ENCODE measurements around the gene ETV7.

The ETV7 gene

GRCh38 chr6:36386495-36387439 is 702 bp downstream of the ETV7 start:
- no peak for TF ChIP-seq CTCF (IDR thresholded peaks at IDR 0.05; ENCODE audit: control insufficient read depth, extremely low read depth, insufficient read depth)
- DNase-seq (ENCODE audit: low read depth): no peak
- peak overlapping the region; percentile 44 for H3K4me3 ChIP-seq (ENCODE audit: low read depth, low read length)

- TF ChIP-seq CTCF (IDR thresholded peaks at IDR 0.05; ENCODE audit: control insufficient read depth, extremely low read depth, insufficient read depth): no peak
- no peak overlapping the region for H3K4me3 ChIP-seq (ENCODE audit: low read depth, low read length)
- no peak for DNase-seq (ENCODE audit: low read depth)
Observed at GRCh38 chr6:36384095-36384494, 3.4 kb downstream of the ETV7 start.

- no peak for TF ChIP-seq CTCF (IDR thresholded peaks at IDR 0.05; ENCODE audit: control insufficient read depth, extremely low read depth, insufficient read depth)
- peak; percentile 14 for DNase-seq (ENCODE audit: low read depth)
- H3K4me3 ChIP-seq (ENCODE audit: low read depth, low read length): no peak overlapping the region
Observed at GRCh38 chr6:36383606-36384005, 3.9 kb downstream of the ETV7 start.

GRCh38 chr6:36382976-36383375 is 4.5 kb downstream of the ETV7 start:
- DNase-seq (ENCODE audit: low read depth): no peak
- TF ChIP-seq CTCF (IDR thresholded peaks at IDR 0.05; ENCODE audit: control insufficient read depth, extremely low read depth, insufficient read depth): no peak
- H3K4me3 ChIP-seq (ENCODE audit: low read depth, low read length): no peak overlapping the region

- no peak for TF ChIP-seq CTCF (IDR thresholded peaks at IDR 0.05; ENCODE audit: control insufficient read depth, extremely low read depth, insufficient read depth)
- DNase-seq (ENCODE audit: low read depth): no peak
- no peak overlapping the region for H3K4me3 ChIP-seq (ENCODE audit: low read depth, low read length)
Observed at GRCh38 chr6:36381502-36382389, 5.7 kb downstream of the ETV7 start.

GRCh38 chr6:36380166-36380565 is 7.3 kb downstream of the ETV7 start:
- no peak for DNase-seq (ENCODE audit: low read depth)
- no peak overlapping the region for H3K4me3 ChIP-seq (ENCODE audit: low read depth, low read length)
- no peak for TF ChIP-seq CTCF (IDR thresholded peaks at IDR 0.05; ENCODE audit: control insufficient read depth, extremely low read depth, insufficient read depth)

All from LNCaP clone FGC (cell line).